ENCODE measurements around the gene OR51B2.

The OR51B2 gene

DNA sequence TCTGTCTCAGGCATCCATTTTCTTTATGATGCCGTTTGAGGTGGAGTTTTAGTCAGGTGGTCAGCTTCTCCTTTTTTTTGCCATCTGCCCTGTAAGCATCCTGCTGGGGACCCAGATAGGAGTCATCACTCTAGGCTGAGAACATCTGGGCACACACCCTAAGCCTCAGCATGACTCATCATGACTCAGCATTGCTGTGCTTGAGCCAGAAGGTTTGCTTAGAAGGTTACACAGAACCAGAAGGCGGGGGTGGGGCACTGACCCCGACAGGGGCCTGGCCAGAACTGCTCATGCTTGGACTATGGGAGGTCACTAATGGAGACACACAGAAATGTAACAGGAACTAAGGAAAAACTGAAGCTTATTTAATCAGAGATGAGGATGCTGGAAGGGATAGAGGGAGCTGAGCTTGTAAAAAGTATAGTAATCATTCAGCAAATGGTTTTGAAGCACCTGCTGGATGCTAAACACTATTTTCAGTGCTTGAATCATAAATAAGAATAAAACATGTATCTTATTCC lies 43.5 kb downstream of the OR51B2 start:
- DNase-seq: no peak

GRCh38 chr11:5279471-5280090 lies 44.5 kb downstream of the OR51B2 start:
- no peak for DNase-seq

DNA sequence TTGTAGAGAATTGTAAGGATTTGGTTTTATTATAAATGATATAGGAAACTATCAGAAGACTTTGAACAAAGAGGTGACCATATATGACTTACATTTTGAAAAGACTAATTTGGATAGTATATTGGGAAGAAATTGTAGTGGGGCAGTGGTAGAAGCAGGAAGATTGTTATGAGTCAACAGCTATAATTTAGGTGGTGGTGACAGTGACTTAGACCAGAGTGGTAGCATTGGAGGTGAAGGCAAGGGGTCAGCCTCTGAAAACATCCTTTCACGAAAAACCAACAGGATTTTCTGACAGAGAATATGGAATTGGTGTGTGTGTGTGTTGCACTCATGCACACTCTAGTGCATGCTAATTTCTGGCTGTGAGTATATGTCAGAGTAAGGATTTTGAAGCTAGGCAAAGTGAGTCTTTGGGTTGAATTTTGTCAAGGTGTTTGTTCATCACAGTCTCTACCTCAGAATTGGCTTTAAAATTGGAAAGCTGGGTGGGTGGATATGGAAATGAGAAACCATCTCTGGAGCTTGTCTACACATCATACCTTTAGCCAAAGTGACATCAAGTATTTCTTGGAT lies 46.2 kb downstream of the OR51B2 start:
- DNase-seq: no peak

DNA sequence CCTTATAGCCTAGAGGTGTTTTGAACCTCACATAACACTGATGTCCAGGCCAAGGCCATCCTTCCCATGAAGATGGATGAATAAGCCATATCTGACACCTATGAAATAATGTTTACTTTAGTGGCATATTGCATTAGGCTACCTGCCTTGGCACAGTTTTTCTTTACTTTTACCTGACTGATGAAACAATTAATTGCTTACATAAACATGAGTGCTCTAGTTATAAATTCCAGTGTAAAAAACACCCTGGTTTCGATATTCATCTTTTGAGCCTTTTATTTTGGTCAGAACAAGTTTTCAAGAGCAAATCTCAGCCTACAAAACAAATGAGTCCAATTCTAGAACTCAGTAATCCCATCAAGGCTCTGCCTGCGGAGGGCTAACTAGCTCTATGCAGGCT lies 47.4 kb downstream of the OR51B2 start:
- no peak for DNase-seq

GRCh38 chr11:5275369-5276110 lies 48.6 kb downstream of the OR51B2 start:
- DNase-seq: no peak

DNA sequence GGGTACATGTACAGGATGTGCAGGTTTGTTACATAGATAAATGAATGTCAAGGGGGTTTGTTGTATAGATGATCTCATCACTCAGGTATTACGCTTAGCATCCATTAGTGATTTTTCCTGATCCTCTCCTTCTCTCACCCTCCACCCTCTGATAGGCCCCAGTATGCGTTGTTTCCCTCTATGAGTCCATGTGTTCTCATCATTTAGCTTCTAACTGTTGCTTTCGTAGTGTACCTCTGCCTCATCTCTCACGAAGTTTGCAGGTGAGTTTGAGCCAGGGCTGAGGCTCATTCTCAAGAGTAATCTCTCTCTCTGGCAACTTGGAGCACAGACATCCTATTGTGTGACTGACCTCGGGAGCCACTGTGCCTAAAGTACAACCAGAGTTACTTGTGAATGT lies 49.7 kb downstream of the OR51B2 start:
- no peak for DNase-seq

Measured in cortex of kidney (tissue), 1 donor.